Measurements from ENCODE around the gene CDC42SE2. TPM values are rescaled to one million over a fixed set of nuclear protein-coding genes. Genes with fewer than 3 reads are reported as not detected.

CDC42SE2 gene
- total and polyA plus RNA-seq, 2 of the 4 experiments (the other 2 are of a cell fraction): 12.5 to 19.4 TPM

DNA sequence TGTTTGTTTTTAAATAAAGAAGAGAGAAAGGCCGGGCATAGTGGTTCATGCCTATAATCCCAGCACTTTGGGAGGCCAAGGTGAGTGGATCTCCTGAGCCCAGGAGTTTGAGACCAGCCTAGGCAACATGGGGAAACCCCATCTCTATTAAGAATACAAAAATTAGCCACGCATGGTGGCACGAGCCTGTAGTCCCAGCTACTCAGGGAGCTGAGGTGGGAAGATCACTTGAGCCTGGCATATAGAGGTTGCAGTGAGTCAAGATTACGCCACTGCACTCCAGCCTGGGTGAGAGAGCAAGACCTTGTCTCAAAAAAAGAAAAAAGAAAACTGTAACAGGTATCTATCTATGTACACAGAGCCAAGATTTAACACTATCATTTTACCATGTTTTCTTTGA, 34.2 kb upstream of the CDC42SE2 start:
- H4K5ac ChIP-seq (ENCODE audit: low read depth, low read length): no peak overlapping the region
- H2BK15ac ChIP-seq (ENCODE audit: low read depth, low read length): no peak overlapping the region
- CTCF ChIA-PET: no interaction called here
- no peak overlapping the region for H2BK20ac ChIP-seq (ENCODE audit: low read depth, low read length)
- BruUV-seq (replicated peaks): no TSS peak
- H3K79me1 ChIP-seq (ENCODE audit: low read depth in 1 of 2, low read length in 2 of 2): no peaks in the 10 kb centered on the region
- H3K27ac ChIP-seq (ENCODE audit: insufficient read depth, low read length): no peak overlapping the region
- no peak overlapping the region for H2AFZ ChIP-seq (replicated peaks; ENCODE audit: low read length, poor library complexity)
- H4K91ac ChIP-seq (ENCODE audit: insufficient read depth, low read depth, low read length): no peak overlapping the region
- H3K56ac ChIP-seq (ENCODE audit: extremely low read depth, insufficient read depth, low read length): no peak overlapping the region
- H3K9ac ChIP-seq (ENCODE audit: low read depth, low read length): no peak overlapping the region
- no CpG with 5 or more reads among the region's 4 CpGs for WGBS, 2 experiments (ENCODE audit: extremely low coverage in 2 of 2, insufficient read length in 1 of 2)
- no peaks in the 10 kb centered on the region for H3K4me1 ChIP-seq (ENCODE audit: control insufficient read depth, insufficient read depth, low read length)
- H2AK5ac ChIP-seq (ENCODE audit: low read depth, low read length): no peak overlapping the region
- no peak overlapping the region for H3K4me3 ChIP-seq (ENCODE audit: insufficient read depth, low read depth, low read length)
- H2BK5ac ChIP-seq (ENCODE audit: low read depth, low read length, poor library complexity, severe bottlenecking): no peak overlapping the region
- TF ChIP-seq, protein P1, sequence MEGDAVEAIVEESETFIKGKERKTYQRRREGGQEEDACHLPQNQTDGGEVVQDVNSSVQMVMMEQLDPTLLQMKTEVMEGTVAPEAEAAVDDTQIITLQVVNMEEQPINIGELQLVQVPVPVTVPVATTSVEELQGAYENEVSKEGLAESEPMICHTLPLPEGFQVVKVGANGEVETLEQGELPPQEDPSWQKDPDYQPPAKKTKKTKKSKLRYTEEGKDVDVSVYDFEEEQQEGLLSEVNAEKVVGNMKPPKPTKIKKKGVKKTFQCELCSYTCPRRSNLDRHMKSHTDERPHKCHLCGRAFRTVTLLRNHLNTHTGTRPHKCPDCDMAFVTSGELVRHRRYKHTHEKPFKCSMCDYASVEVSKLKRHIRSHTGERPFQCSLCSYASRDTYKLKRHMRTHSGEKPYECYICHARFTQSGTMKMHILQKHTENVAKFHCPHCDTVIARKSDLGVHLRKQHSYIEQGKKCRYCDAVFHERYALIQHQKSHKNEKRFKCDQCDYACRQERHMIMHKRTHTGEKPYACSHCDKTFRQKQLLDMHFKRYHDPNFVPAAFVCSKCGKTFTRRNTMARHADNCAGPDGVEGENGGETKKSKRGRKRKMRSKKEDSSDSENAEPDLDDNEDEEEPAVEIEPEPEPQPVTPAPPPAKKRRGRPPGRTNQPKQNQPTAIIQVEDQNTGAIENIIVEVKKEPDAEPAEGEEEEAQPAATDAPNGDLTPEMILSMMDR (conservative IDR thresholded peaks at IDR 0.05; ENCODE audit: low read depth, low read length): no peak
- TF ChIP-seq NFE2L2 (IDR thresholded peaks at IDR 0.05; ENCODE audit: low read depth, low read length) (no peak), RAD21 (IDR thresholded peaks at IDR 0.05; ENCODE audit: low read length) (no peak)
- H3K18ac ChIP-seq (ENCODE audit: low read depth, low read length): no peak overlapping the region
- intact Hi-C loops (cut with micrococcal nuclease) (no loop called here), dilution Hi-C loops (cut with HindIII; ENCODE audit: low sequenced_read_pairs, unreplicated experiment) (no loop called here), in situ Hi-C loops (cut with MboI; ENCODE audit: low sequenced_read_pairs) (no loop called here)
- H2BK120ac ChIP-seq (ENCODE audit: low read depth, low read length): no peak overlapping the region
- H3K27me3 ChIP-seq (ENCODE audit: control insufficient read depth, insufficient read depth, low read length): no peaks in the 10 kb centered on the region
- DNase-seq: no peak
- no peak overlapping the region for H4K8ac ChIP-seq (ENCODE audit: low read depth in 2 of 2, low read length in 2 of 2)
- H3K9me3 ChIP-seq (ENCODE audit: control insufficient read depth, insufficient read depth, low read length): no peaks in the 10 kb centered on the region
- H3K14ac ChIP-seq (replicated peaks; ENCODE audit: low read depth, low read length): no peak overlapping the region
- H4K20me1 ChIP-seq (ENCODE audit: insufficient read depth, low read length): no peaks in the 10 kb centered on the region
- H3K23ac ChIP-seq (ENCODE audit: low read depth, low read length): no peak overlapping the region
- POLR2A ChIA-PET (ENCODE audit: unreplicated experiment): interaction anchor here (0.5 kb wide), 1 partner anchor 41 kb away, joined by 3 read pairs; no protein-coding TSS in a partner anchor
- H3K4me2 ChIP-seq (ENCODE audit: low read depth, low read length): no peak overlapping the region
- H3K4ac ChIP-seq (ENCODE audit: low read depth, low read length): no peak overlapping the region
- no peak overlapping the region for H2AK9ac ChIP-seq (replicated peaks; ENCODE audit: low read depth, low read length, poor library complexity)
- no peaks in the 10 kb centered on the region for H3K36me3 ChIP-seq (ENCODE audit: control insufficient read depth, insufficient read depth, low read length)
- ATAC-seq (ENCODE audit: low read depth): no peak
- H3K9me1 ChIP-seq (ENCODE audit: insufficient read depth, low read length): no peaks in the 10 kb centered on the region
